Mucosa of stomach (tissue), 1 donor: ENCODE measurements around the gene CILP2.

Source experiments
- H3K27me3 ChIP-seq: one replicate; pipeline ENCODE4 v1.7.0; 2013; ENCODE audit warnings: mild to moderate bottlenecking, low read length; ENCODE audit not compliant: control insufficient read depth, insufficient read depth
- H3K36me3 ChIP-seq: one replicate; pipeline ENCODE4 v1.7.0; 2013; ENCODE audit warnings: low read length; ENCODE audit not compliant: control insufficient read depth, insufficient read depth
- H3K4me1 ChIP-seq: one replicate; pipeline ENCODE4 v1.7.0; 2013; ENCODE audit warnings: mild to moderate bottlenecking, low read length; ENCODE audit not compliant: control insufficient read depth, insufficient read depth
- H3K4me3 ChIP-seq: one replicate; pipeline ENCODE4 v1.7.0; 2013; ENCODE audit warnings: low read length
- H3K9ac ChIP-seq: one replicate; pipeline ENCODE4 v1.7.0; 2013; ENCODE audit warnings: mild to moderate bottlenecking, low read length, moderate library complexity
- H3K9me3 ChIP-seq: one replicate; pipeline ENCODE4 v1.7.0; 2013; ENCODE audit warnings: mild to moderate bottlenecking, low read length, moderate library complexity; ENCODE audit not compliant: control insufficient read depth
- donor health status: Pancreatic carcinoma.

The CILP2 gene

DNA sequence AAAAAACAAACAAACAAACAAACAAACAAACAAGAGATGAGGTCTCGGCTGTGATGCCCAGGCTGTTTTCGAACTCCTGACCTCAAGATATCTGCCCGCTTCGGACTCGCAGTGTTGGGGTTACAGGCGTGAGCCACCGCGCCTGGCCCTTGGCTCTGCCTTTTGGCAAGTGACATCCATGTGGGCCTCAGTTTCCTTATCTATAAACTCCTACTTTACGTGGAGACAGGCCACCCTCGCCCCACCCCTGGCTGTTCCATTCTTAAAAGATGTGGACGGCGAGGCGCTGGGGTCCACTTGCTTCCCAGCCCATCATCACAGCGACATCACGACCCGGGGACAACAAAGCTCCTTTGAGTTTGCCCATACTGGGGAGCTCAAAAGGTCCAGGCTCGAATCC lies 24.4 kb upstream of the CILP2 start:
- Histone ChIP-seq H3K4me1 (peaks cover 7% of the 10 kb centered on the region), H3K4me3 (no peak overlapping the region), H3K9me3 (no peaks in the 10 kb centered on the region), H3K9ac (no peak overlapping the region), H3K36me3 (no peaks in the 10 kb centered on the region), H3K27me3 (no peaks in the 10 kb centered on the region)

DNA sequence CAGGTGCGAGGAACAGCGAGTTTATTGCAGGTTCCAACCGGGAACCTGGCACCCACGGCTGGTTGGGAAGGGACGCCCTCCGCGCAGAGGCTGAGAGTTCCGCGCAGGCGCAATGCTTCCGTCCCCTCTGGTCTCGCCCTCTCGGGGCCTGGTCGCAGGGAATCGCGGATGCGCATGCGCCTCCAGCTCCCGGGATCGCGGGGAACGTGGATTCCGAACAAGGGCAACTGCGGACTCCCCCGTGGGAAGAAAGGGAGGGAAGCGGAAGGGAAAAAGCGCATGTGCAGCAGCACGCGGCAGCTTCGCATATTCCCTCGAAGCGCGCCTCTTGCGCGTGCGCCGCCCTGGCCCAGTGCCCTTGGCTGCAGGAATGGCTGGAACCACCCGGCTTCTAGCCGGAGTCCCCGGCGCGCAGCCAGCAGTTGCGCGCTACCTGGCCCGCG lies 23.8 kb upstream of the CILP2 start:
- Histone ChIP-seq H3K36me3 (no peaks in the 10 kb centered on the region), H3K9ac (no peak overlapping the region), H3K4me1 (peaks cover 7% of the 10 kb centered on the region), H3K4me3 (no peak overlapping the region), H3K27me3 (no peaks in the 10 kb centered on the region), H3K9me3 (no peaks in the 10 kb centered on the region)

DNA sequence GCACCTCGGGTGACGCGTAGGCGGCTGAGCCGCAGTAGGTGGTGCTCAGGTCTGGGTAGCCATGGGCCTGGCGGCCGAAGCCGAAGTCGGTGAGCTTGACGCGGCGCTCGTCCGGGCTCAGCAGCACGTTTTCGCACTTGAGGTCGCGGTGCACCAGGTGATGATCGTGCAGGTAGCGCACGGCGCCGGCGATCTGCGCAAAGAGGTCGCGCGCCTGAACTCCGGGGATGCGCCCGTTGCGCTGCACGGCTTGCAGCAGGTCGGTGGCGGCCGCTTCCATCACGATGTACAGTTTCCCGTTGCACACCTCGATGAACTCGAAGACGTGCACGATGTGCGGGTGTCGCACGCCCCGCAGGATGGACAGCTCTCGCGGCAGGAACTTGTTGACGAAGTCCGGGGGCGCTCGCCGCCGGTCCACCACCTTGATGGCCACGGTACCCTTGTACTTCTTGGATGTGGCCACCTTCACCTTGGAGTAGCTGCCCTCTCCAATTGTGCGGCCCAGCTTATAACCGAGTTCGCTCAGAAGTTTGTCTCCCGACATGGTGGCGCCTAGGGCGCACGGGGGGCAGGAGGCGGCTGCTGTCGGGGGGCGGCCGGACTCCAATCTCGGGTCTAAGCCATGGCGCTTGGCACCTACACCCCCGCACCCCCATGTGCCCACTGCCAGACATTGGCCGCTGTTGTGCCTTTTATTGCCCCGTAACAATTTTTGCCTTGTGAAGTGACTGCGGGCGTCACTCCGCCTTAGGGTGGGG lies 23.0 kb upstream of the CILP2 start, which contains the start of gene TSSK6:
Gene TSSK6 (minus strand): TSS at position 668 of the 761 bp plus-strand sequence. CDS start 121 bp downstream, at position 547.
- H3K4me3 ChIP-seq, result peak within 1 kb of the TSS; percentile 97
- H3K9me3 ChIP-seq, result no peaks in the 10 kb centered on the region
- peak within 1 kb of the TSS; percentile 95 for H3K9ac ChIP-seq
- H3K36me3 ChIP-seq, result no peaks in the 10 kb centered on the region
- H3K4me1 ChIP-seq, result peaks cover 7% of the 10 kb centered on the region
- no peaks in the 10 kb centered on the region for H3K27me3 ChIP-seq

DNA sequence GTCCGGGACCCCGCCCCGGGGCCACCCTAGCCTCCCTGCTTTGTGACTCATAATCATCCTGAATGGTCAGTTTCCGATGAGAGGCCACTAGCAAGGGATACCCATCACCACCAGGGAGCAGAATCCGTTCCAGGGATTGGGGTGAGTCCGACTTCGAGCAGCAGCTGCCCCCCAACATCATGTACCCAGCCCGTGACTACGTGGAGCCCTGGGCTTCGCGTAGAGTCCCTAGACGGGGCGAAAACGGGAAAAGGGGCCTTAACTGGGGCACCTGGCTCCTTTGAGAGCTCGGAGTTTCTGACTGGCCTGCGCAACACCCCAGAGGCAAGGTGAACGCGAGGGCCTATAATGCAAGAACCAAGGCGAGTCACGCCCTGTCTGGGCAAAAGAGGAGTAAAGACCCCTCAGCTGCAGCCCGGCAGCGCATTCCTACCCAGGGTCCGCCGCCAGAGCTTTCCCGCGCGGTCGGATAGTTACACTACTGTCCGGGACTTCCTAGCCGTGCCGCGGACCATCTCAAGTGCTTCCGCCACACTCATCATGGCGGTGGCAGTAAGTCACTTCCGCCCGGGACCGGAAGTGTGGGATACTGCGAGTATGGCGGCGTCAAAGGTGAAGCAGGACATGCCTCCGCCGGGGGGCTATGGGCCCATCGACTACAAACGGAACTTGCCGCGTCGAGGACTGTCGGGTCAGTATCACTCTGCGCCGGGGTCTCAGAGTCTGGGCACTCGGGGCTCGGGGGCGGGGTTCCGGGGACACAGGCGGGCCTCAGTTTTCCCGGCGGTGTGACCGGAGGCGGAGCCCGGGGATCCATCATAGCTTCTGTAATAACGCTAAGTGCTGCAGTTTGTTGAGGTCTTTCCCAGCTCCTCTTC lies 22.2 kb upstream of the CILP2 start, which contains the start of gene NDUFA13:
Gene NDUFA13 (plus strand): TSS at position 584 of the 878 bp plus-strand sequence. CDS start 14 bp downstream, at position 598.
- Histone ChIP-seq H3K4me1 (peaks cover 7% of the 10 kb centered on the region), H3K9ac (peak within 1 kb of the TSS; percentile 95), H3K36me3 (no peaks in the 10 kb centered on the region), H3K4me3 (peak within 1 kb of the TSS; percentile 97), H3K27me3 (no peaks in the 10 kb centered on the region), H3K9me3 (no peaks in the 10 kb centered on the region)

DNA sequence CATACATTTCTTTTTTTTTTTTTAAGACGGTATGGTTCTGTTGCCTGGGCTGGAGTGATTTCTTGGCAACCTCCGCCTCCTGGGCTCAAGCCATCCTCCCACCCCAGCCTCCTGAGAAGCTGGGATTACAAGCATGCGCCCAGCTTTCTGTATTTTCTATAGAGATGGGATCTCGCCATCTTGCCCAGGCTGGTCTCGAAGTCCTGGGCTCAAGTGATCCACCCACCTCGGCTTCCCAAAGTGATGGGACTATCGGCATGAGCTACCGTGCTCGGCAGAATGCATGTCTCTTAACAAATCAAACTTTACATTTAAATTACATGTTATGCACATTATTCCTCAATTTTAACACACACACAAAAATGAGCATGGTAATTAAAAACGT lies 20.8 kb upstream of the CILP2 start:
- Histone ChIP-seq H3K4me1 (peaks cover 5% of the 10 kb centered on the region), H3K36me3 (no peaks in the 10 kb centered on the region), H3K9ac (peak overlapping the region; percentile 95), H3K4me3 (no peak overlapping the region), H3K27me3 (no peaks in the 10 kb centered on the region), H3K9me3 (no peaks in the 10 kb centered on the region)

DNA sequence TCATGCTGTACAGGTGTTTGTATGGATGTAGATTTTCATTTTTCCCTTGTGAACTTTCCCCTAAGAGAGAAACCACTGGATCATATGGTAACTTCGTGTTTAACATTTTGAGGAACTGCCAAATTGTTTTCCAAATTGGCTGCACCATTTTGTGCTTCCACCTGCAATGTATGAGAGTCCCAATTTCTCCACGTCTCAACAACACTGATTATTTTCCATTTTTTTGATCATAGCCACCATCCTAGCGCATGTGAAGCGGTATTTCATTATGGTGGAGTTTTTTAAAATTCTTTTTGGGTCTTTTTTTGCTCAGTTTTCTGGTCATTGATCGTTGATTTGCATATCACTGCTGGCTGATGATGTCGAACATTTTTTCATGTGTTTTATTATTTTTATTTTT lies 17.1 kb upstream of the CILP2 start:
- Histone ChIP-seq H3K4me1 (no peaks in the 10 kb centered on the region), H3K4me3 (no peak overlapping the region), H3K9ac (no peak overlapping the region), H3K9me3 (no peaks in the 10 kb centered on the region), H3K36me3 (no peaks in the 10 kb centered on the region), H3K27me3 (no peaks in the 10 kb centered on the region)

GRCh38 chr19:19523177-19523576 lies 14.9 kb upstream of the CILP2 start:
- no peak overlapping the region for H3K9ac ChIP-seq
- H3K36me3 ChIP-seq, result peaks cover 7% of the 10 kb centered on the region
- H3K4me1 ChIP-seq, result no peaks in the 10 kb centered on the region
- no peaks in the 10 kb centered on the region for H3K9me3 ChIP-seq
- H3K4me3 ChIP-seq, result no peak overlapping the region
- H3K27me3 ChIP-seq, result no peaks in the 10 kb centered on the region

DNA sequence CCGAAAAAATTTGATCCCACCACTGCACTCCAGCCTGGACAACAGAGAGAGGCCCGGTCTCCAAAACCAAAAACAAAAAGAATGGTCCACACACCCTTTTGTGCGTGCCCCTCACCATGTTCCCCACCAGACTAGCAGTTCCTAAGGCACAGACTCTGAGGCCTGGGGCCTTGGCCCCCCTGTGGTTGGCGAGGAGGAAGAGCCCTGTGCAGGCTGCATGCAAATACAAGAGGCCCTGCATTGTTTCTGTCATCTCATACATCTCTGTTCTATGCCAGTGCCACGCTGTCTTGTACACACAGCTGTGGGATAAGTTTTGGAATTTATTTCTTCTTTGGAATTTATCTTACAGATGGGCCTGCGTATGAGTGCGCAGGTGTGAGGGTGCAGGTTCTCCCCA lies 14.0 kb upstream of the CILP2 start:
- peaks cover 8% of the 10 kb centered on the region for H3K36me3 ChIP-seq

GRCh38 chr19:19525611-19526380 lies 12.3 kb upstream of the CILP2 start:
- Histone ChIP-seq H3K9me3 (no peaks in the 10 kb centered on the region), H3K9ac (no peak overlapping the region), H3K4me1 (no peaks in the 10 kb centered on the region), H3K36me3 (peaks cover 8% of the 10 kb centered on the region), H3K4me3 (no peak overlapping the region), H3K27me3 (no peaks in the 10 kb centered on the region)

More for the DNA sequence above, 14.0 kb upstream of the CILP2 start:
- no peaks in the 10 kb centered on the region for H3K27me3 ChIP-seq
- no peak overlapping the region for H3K9ac ChIP-seq
- H3K9me3 ChIP-seq, result no peaks in the 10 kb centered on the region
- H3K4me3 ChIP-seq, result no peak overlapping the region
- H3K4me1 ChIP-seq, result no peaks in the 10 kb centered on the region

DNA sequence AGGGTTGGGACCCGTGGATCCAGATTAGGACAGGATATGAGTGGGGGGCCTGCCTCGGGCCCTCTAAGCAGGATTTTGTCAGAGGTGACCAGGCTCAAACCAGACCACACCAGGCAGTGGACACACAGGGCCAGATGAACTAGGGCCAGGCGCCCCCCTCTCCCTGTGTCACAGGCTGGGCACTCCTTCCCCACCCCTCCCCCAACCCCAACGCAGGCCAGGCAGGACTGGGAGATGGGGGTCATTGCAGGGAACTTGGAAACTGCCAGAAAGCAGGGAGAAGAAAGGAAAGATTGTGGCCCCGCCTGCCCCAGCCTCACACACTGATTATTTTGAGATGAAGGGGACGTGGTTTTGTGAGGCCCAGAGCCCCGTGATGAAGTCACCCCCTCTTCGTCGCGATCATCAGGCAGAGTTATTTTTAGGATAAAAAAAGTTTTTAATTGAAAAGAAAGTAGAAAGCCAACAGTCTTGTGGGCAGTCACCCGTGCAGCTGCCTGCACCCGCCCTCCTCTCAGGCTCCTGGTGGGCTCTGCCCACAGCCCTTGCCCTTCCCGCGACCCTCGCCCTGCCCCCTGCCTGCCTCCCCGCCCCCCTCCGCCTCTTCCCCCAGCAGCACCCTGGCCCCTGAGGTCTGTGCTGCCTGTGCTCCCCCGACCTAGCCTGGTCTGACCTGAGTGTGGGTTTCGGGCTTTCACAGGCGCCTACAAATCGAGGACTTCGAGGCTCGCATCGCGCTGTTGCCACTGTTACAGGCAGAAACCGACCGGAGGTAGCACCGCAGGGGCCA lies 11.3 kb upstream of the CILP2 start:
- no peak overlapping the region for H3K9ac ChIP-seq
- H3K27me3 ChIP-seq, result no peaks in the 10 kb centered on the region
- H3K4me1 ChIP-seq, result no peaks in the 10 kb centered on the region
- no peaks in the 10 kb centered on the region for H3K9me3 ChIP-seq
- no peak overlapping the region for H3K4me3 ChIP-seq
- H3K36me3 ChIP-seq, result peaks cover 8% of the 10 kb centered on the region

GRCh38 chr19:19527371-19527656 lies 10.8 kb upstream of the CILP2 start:
- Histone ChIP-seq H3K4me3 (no peak overlapping the region), H3K4me1 (peaks cover 5% of the 10 kb centered on the region), H3K36me3 (peaks cover 8% of the 10 kb centered on the region), H3K9ac (no peak overlapping the region), H3K27me3 (no peaks in the 10 kb centered on the region), H3K9me3 (no peaks in the 10 kb centered on the region)
